ENCODE data around the gene KLF17.

The KLF17 gene

GRCh38 chr1:44120398-44120949 lies 1.9 kb downstream of the KLF17 start:
- no peaks in the 10 kb centered on the region for H3K36me3 ChIP-seq (replicated peaks)
- H3K4me3 ChIP-seq (ENCODE audit: low read depth, low read length): no peak overlapping the region
- DNase-seq: no peak
- H3K27ac ChIP-seq: no peak overlapping the region
- TF ChIP-seq CTCF (IDR thresholded peaks at IDR 0.05; ENCODE audit: low read depth, low read length, missing control alignments): no peak
- in situ Hi-C loops (cut with HindIII; ENCODE audit: low pct_ligation_motif_present, low sequenced_read_pairs): no loop called here
- no peaks in the 10 kb centered on the region for H3K27me3 ChIP-seq (replicated peaks)

- in situ Hi-C loops (cut with HindIII; ENCODE audit: low pct_ligation_motif_present, low sequenced_read_pairs): no loop called here
- DNase-seq: no peak
- Histone ChIP-seq H3K36me3 (replicated peaks) (no peaks in the 10 kb centered on the region), H3K27ac (no peak overlapping the region), H3K27me3 (replicated peaks) (no peaks in the 10 kb centered on the region), H3K4me3 (ENCODE audit: low read depth, low read length) (no peak overlapping the region)
- no peak for TF ChIP-seq CTCF (IDR thresholded peaks at IDR 0.05; ENCODE audit: low read depth, low read length, missing control alignments)
These were observed 11.2 kb downstream of the KLF17 start for GRCh38 chr1:44129616-44130500.

- DNase-seq: no peak
- no peak for TF ChIP-seq CTCF (IDR thresholded peaks at IDR 0.05; ENCODE audit: low read depth, low read length, missing control alignments)
- Histone ChIP-seq H3K36me3 (replicated peaks) (no peaks in the 10 kb centered on the region), H3K4me3 (ENCODE audit: low read depth, low read length) (no peak overlapping the region), H3K27me3 (replicated peaks) (peaks cover 2% of the 10 kb centered on the region), H3K27ac (no peak overlapping the region)
- in situ Hi-C loops (cut with HindIII; ENCODE audit: low pct_ligation_motif_present, low sequenced_read_pairs): no loop called here
These were observed 12.8 kb downstream of the KLF17 start for GRCh38 chr1:44131411-44131810.

GRCh38 chr1:44134071-44134920 lies 15.7 kb downstream of the KLF17 start:
- Histone ChIP-seq H3K36me3 (replicated peaks) (no peaks in the 10 kb centered on the region), H3K27me3 (replicated peaks) (peaks cover 2% of the 10 kb centered on the region), H3K27ac (no peak overlapping the region), H3K4me3 (ENCODE audit: low read depth, low read length) (no peak overlapping the region)
- no peak for TF ChIP-seq CTCF (IDR thresholded peaks at IDR 0.05; ENCODE audit: low read depth, low read length, missing control alignments)
- in situ Hi-C loops (cut with HindIII; ENCODE audit: low pct_ligation_motif_present, low sequenced_read_pairs): no loop called here
- DNase-seq: no peak

- Histone ChIP-seq H3K4me3 (ENCODE audit: low read depth, low read length) (no peak overlapping the region), H3K27me3 (replicated peaks) (peaks cover 2% of the 10 kb centered on the region), H3K27ac (no peak overlapping the region), H3K36me3 (replicated peaks) (no peaks in the 10 kb centered on the region)
- DNase-seq: no peak
- in situ Hi-C loops (cut with HindIII; ENCODE audit: low pct_ligation_motif_present, low sequenced_read_pairs): no loop called here
- TF ChIP-seq CTCF (IDR thresholded peaks at IDR 0.05; ENCODE audit: low read depth, low read length, missing control alignments): no peak
These were observed 17.3 kb downstream of the KLF17 start for GRCh38 chr1:44135886-44136285.

Measured in brain microvascular endothelial cell (primary cell).